NCI-H1930 (cell line): ENCODE data around the gene ADCYAP1.

ENCODE experiments used
- DNase-seq, 2 experiments: peaks; one replicate each; lab custom pipeline; 2025; lab: John Stamatoyannopoulos, UW

Gene ADCYAP1

DNA sequence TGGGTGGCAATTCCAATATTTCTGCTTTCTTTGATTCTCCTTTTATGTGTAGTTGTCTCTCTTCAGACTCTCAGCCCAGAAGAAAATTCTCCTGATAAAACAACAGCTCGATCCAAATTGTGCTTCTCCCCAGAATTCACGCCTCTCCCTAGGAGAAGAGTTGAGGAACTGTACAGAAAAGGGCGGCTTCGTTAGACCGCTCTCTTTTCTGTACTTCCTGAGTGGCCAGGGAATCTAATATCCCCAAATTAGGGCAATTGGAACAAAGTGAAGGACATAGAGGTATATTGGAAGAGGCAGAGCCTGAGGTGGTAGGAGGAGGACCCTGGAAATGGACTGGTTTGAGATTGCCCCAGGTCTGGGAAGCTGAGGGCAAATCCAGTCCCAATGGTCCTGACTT is 5.6 kb downstream of the ADCYAP1 start:
- no peak for DNase-seq

GRCh38 chr18:911025-911424 is 6.4 kb downstream of the ADCYAP1 start:
- no peak for DNase-seq

- DNase-seq, result no peak
Observed at GRCh38 chr18:911486-911885, 6.8 kb downstream of the ADCYAP1 start.

DNA sequence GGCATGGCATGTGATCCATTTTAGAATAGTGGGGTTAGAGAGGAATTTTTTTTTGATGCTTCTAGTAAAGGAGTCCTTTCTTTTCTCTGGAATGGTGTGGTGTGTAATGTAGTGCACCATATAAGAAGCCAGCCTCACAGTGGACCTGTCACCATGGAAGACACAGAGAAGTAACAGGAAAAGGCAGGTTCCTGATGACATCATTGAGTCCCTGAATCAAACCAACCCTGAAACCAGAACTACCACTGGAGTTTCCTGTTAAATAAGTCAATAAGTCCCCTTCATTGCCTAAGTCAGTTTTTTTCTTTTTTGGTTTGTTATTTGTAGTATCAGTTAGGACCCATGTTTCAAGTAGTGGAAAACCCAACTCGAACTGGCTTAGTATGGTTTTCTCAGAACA is 11.9 kb downstream of the ADCYAP1 start:
- no peak for DNase-seq

- no peak for DNase-seq
Observed at GRCh38 chr18:919078-919477, 14.4 kb downstream of the ADCYAP1 start.

DNA sequence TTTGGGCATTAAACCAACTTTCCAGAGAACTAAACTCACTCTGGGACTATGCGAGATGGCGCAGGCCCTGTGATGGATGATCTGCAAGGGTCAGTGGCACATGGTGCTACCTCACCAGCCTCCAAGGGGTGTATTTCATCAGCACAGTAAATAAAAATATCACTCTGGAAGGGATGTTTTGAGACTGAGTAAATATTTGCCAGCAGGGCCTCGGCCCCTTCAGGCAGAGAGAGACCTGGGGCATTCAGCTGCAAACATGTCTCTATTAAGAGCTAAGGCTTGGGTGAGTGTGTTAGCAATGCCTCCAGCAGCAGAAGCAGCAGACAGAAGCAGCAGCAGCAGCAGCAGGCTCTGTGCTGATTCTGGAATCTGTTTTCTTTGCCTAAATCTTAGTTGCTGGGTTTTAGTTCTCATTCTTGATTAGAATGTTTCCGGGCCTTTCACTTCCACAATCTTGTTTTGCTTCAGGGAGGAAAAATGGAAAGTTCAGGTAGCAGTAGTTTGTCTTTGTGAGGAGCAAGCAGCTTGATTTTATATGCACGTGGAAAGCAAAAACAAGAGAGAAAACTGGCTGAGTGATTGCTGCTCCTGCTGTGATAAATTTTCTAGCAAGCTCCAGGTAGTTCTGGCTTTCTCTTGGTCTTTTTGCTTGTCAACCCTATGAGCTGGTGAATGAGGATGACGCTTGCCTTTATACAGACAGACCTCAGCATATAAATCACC is 18.6 kb downstream of the ADCYAP1 start:
- no peak for DNase-seq

DNA sequence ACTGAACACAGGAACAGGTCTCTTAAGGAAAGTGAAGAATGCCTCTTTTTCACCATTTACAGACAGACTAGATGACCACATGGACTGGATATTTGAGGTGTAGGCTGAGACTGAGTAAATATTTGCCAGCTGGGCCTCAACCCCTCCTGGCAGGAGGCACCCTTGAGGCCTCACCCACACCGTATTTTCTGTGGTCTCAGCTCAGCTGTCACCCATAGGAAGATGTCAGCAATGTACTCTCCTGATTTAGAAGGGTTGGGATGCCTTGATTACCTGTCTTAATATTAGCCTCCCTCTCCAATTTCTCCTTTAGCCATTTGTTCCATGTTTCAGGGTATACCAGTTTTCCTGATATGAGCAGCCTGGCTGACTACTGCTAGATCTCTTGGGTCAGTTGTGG is 20.3 kb downstream of the ADCYAP1 start:
- DNase-seq, result no peak

- no peak for DNase-seq
Observed at GRCh38 chr18:926946-927345, 22.3 kb downstream of the ADCYAP1 start.

DNA sequence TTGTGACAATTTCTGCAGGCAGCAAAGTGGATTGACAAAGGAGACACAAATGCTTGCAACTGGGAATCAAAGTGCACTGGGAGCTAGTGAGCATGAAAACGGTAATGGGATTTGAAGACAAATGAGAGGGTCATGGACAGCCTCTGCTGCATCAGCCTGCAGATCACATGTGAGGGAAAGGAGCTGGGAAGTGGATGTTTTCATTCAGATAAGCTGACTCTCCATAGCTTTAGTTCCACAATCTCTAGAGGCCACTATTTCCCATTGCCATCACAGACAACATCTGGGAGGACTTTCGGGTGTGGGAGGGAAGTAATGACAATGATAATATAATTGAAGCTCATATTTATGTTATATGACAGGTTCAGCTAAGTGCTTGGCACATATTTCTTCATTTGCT is 28.4 kb downstream of the ADCYAP1 start:
- DNase-seq, result no peak

DNA sequence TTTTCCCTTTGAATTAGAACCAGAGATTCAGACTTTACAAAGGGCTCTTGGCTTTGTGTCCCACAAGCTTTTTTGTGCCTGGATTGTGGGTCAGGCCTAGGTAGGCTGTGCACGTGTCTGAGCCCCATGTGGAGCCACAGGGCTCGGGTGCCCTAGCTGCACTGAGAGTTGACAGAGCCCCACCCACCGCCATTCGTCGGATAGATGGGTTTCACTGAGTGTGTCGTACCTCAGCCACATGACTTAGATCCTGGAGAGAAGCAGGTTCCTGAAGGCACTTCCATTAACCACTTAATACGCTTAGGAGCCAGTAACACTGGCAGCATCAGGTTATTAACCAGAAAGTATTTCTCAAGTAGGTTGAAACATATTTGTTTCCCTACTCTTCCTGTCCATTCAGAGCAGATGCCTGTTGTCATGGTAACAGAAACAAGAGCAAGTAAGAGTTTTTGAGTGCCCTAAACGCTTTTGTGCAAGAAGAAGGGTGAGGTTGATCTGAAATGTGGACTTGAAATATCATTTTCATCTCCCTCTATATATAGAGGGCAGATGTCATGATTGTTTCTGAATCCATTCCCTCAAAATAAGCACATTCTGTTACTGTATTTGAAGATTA is 30.0 kb downstream of the ADCYAP1 start:
- DNase-seq, result no peak

- no peak for DNase-seq
Observed at GRCh38 chr18:936941-937340, 32.3 kb downstream of the ADCYAP1 start.

DNA sequence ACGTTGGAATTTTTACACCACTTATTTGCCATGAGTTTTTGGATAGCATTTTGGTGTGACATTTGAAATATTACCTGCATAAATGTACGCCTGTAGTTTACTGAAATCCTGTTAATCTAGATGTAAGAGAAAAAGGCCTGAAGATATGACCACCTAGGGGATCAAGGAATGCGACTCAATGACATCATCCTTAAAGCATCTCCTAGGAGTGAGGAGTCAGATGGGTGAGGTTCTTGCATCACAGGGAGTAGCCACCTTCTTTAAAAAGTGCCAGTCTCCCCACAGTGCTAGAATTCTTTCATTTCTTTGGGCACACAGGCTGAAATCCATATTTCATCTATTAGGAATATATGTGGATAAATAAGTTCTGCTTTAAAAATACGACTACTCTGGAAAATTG is 34.5 kb downstream of the ADCYAP1 start:
- DNase-seq, result no peak

DNA sequence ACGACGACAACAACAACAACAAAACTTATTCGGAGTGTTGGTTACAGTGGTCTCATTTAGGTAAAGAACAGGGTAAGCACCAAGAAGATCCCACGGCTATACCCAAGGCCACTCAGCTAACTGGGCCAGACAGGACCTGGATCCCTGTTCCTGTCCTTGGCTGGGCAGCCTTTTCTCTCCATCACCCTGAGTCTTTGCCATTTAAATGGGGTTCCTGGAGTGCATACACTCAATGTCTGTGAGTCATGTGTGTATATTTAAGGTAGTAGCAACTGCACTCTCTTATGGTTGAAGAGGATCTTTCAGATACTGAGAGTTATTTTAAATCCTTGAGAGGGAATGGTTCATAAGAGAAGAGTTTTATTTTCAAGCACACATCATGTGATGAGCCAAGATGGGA is 35.3 kb downstream of the ADCYAP1 start:
- no peak for DNase-seq

DNA sequence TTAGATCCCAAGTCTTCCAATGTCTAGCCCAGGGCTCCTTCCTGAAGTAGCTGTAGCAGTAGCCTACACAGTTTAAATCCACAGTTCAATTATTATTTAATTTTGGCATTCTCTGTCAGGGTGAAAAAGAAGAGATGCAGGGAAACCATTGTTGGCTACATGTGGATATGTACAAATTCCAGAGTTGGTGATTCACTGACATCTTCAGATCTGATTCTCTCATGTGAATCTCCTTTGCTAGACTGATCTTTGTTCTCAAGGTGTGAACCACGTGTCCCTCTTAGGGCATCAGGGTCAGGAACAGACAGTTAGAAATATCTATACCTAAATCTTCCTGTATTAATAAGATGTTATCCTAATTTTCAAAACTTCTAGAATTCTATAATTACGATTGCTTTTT is 36.7 kb downstream of the ADCYAP1 start:
- DNase-seq, result no peak

GRCh38 chr18:944440-944839 is 39.8 kb downstream of the ADCYAP1 start:
- no peak for DNase-seq

DNA sequence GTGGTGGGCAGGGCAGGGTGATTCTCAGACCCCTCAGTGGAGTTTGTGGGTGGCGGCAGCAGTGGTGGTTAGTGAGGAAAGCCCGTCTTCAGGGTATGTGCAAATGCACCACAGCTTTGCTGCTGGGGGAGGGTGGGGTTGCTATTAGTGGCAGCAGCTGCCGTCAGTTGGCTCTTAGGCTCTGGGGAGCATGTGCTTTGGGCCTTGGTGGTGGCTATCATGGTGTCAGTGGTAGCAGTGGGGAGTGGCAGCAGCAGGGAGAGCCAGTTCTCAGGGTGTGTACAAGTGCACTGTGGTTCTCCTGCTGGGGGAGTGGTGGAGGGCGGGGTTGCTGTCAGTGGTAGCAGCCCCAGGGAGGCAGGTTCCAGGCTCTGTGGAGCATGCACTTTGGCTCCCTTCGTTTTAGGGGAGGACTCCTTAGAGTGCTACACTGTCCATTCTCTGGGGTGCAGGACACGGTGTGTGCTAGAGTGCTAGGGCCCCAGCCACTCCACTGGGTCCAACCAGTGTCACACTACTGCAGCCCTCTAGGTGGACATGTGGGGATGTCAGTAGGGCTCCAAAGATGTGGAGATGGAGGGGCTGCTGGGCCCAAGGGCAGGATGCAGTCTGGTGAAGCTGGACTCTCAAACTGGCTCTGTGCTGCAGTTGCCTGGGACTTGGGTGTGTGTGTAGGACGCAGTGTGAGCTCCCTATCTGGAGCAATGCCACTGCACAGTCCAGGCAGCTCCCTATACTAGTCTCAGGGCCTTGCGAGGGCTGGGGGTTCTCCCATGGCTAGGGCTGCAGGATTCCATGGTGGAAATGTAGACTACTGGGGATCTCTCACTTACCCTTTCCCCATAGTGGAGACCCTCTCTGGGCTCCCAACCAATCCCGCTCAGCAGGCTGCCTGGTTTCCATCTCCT is 45.3 kb downstream of the ADCYAP1 start:
- DNase-seq, result no peak

DNA sequence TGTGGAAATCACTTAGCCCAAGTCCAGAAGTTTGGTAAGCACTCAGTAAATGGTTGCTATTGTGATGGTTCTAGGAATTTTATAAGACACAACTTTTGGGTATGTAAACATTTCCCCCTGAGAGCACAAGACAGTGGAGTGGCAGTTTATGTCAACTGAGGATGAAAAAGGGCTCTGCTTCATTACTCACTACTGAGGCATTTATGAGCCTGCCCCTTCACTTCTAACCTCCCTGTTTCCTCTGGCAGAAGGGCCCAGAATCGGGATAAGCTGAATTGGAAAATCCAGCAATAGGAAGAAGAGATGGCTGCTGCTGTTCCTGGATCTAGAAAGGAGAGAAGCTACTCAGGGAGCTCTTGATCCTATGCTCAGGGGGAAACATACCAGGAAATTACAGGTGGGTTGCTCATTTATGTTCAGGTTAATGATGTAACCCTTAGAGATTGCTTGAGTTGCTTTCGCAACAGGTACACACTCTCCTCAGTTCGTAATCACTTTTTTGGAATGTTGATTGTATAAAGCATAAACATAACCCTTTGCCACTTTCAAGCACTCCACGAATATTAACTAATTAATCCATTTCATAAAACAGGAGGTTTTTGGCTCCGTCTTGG is 46.3 kb downstream of the ADCYAP1 start:
- DNase-seq, result no peak

GRCh38 chr18:955384-956066 is 50.9 kb downstream of the ADCYAP1 start:
- no peak for DNase-seq

DNA sequence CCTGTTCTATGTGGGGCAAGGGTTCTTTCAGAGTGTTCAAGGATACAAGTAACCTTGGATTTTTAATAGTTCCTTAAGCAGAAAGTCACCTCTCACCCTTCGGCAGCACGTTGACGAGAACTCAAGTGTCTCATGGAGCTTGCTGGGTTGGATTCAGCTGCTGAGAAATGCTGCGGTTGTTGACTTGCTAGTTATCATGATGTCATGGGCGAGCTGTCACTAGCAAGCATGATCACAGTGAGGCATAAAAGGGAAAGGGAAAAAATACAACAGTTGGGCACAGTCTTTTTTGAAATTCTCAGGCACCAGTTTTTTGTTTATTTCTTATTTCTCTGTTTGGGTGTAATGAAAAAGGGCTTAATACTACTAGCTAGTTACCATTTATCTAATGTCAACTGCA is 53.2 kb downstream of the ADCYAP1 start:
- DNase-seq, result no peak

GRCh38 chr18:959854-960253 is 55.2 kb downstream of the ADCYAP1 start:
- DNase-seq, result no peak
